C4-2B (cell line): ENCODE data around the gene NUMBL.

Source experiments
- CTCF ChIP-seq: fragments of 450-650 bp; conservative IDR thresholded peaks from 2 replicates; pipeline ENCODE4 v1.5.1; 2017; ENCODE audit warnings: mild to moderate bottlenecking
- ZFX ChIP-seq: fragments of 450-650 bp; IDR thresholded peaks from 2 replicates; pipeline ENCODE4 v1.6.1; 2017

- no peak for TF ChIP-seq CTCF
- no peak for TF ChIP-seq ZFX
These were observed 23.5 kb downstream of the NUMBL start for GRCh38 chr19:40666803-40667438.
